Muscle of arm (tissue), 14 donors: ENCODE results near the gene COQ8B. TPM values are rescaled to one million over a fixed set of nuclear protein-coding genes. Genes with fewer than 3 reads are reported as not detected.
A peak's percentile ranks its signal among the peaks of the same experiment; 100 is the strongest.
"Not testable (repeated sequence)": the region's sequence is repeated elsewhere in the genome, so short reads cannot be mapped to it uniquely, and the experiment has no call there.

Source experiments
- DNase-seq: peaks from one replicate; pipeline ENCODE4 v3.0.0-alpha.2; 2013
- long read RNA-seq, 11 donors: transcript quantifications; one replicate each; lab custom pipeline, GENCODE V29; 2026
- polyA plus RNA-seq, 12 donors: library from polyadenylated mRNA; unstranded; fragments of 120-200 nt; gene quantifications; one replicate each; pipeline ENCODE4 v1.2.1, GENCODE V29; 2013; ENCODE audit not compliant: insufficient read length in 12 of 12

Gene COQ8B
- polyA plus RNA-seq = 10 to 100 TPM in 11 of 12 donors, not detected in 1; 14.4 to 33.9 (median 18.4) TPM
- long read RNA-seq, donor 1, partial matches to known transcripts = 13 of 27 reads
- long read RNA-seq, donor 1, other reads (novel, unspliced or antisense) = 12 of 27 reads
- long read RNA-seq, donor 2, partial matches to known transcripts = 0 of 1 reads
- long read RNA-seq, donor 2, other reads (novel, unspliced or antisense) = 0 of 1 reads
- long read RNA-seq, donor 3, partial matches to known transcripts = 0 of 2 reads
- long read RNA-seq, donor 3, other reads (novel, unspliced or antisense) = 0 of 2 reads
- long read RNA-seq, donor 4, partial matches to known transcripts = 0 of 1 reads
- long read RNA-seq, donor 4, other reads (novel, unspliced or antisense) = 0 of 1 reads
- long read RNA-seq, donor 5, partial matches to known transcripts = 18 of 28 reads
- long read RNA-seq, donor 5, other reads (novel, unspliced or antisense) = 10 of 28 reads
- long read RNA-seq, donor 6, partial matches to known transcripts = 0 of 2 reads
- long read RNA-seq, donor 6, other reads (novel, unspliced or antisense) = 0 of 2 reads
- long read RNA-seq, donor 7 = 0 reads
- long read RNA-seq, donor 8, partial matches to known transcripts = 0 of 4 reads
- long read RNA-seq, donor 8, other reads (novel, unspliced or antisense) = 0 of 4 reads
- long read RNA-seq, donor 9 = 0 reads
- long read RNA-seq, donor 10, partial matches to known transcripts = 11 of 15 reads
- long read RNA-seq, donor 10, other reads (novel, unspliced or antisense) = 0 of 15 reads
- long read RNA-seq, donor 11, partial matches to known transcripts = 0 of 2 reads
- long read RNA-seq, donor 11, other reads (novel, unspliced or antisense) = 0 of 2 reads

DNA sequence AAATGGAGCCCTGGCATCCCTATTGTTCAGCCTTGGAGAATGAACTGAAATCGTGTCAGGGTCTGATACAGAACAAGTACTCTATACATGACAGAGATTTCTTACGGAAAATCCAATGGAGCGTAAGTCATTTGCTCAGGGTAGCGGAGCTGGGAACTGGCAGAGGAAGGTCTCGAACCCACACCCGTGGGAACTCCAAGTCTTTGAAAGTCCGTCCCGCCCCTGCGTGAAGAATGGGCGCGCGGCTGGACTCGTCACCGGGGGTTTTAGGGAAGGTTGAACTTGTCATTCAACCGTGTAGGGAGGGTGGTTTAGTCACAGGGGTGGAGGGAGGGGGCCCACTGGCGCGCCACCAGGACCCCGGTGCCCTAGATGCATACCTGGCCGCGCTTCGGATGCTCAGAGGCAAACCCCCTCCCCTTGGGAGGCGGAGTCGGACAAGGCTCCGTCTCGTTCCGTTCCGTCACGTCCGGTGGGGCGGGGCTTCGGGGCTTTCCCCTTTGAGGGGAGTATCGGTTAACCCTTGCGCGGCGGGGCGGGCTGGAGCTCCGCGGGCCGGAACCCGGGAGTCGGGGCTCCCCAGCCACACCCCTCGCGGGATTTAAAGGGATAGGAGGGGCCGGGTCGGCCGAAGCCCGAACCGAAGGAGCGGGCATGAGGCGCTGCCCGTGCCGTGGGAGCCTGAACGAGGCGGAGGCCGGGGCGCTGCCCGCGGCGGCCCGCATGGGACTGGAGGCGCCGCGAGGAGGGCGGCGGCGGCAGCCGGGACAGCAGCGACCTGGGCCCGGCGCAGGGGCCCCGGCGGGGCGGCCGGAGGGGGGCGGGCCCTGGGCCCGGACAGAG lies at the start of gene COQ8B, which contains the start of gene ITPKC:
Gene COQ8B, minus strand, starts transcription at position 405 of the 843 bp plus-strand sequence. CDS start 2,254 bp downstream, outside the sequence.
Gene ITPKC, plus strand, starts transcription at position 631 of the 843 bp plus-strand sequence. Its CDS starts 24 bp downstream, at position 655.
- peak; percentile 99 for DNase-seq

DNA sequence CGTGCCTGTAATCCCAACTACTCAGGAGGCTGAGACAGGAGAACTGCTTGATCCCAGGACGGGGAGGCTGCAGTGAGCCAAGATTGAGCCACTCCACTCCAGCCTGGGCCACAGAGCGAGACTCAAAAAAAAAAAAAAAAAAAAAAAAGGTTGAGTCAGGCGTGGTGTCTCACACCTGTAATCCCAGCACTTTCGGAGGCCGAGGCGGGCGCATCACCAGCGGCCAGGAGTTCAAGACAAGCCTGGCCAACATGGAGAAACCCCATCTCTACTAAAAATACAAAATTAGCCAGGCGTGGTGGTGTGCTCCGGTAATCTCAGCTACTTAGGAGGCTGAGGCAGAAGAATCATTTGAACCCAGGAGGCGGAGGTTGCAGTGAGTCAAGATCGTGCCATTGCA lies 49.7 kb upstream of the COQ8B start:
- DNase-seq = not testable (repeated sequence)

GRCh38 chr19:40763963-40764362 lies 47.3 kb upstream of the COQ8B start:
- no peak for DNase-seq

DNA sequence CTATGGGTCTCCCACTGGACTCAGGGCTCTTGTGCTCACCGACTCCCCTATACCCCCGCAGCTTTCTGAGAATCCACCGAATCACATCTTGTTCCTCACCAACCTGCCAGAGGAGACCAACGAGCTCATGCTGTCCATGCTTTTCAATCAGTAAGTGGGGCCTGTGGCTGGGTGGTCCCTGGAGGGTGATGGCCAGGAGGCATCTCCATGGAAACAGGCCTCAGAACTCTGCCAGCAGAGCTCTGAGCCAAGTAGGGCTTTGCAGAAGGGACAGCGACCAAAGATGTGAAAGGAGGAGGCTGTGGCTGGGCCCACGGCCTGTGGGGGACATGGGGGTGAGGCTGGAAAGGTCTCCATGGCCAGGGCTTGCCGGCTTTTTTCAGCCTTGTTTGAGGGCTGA lies 46.8 kb upstream of the COQ8B start:
- no peak for DNase-seq

DNA sequence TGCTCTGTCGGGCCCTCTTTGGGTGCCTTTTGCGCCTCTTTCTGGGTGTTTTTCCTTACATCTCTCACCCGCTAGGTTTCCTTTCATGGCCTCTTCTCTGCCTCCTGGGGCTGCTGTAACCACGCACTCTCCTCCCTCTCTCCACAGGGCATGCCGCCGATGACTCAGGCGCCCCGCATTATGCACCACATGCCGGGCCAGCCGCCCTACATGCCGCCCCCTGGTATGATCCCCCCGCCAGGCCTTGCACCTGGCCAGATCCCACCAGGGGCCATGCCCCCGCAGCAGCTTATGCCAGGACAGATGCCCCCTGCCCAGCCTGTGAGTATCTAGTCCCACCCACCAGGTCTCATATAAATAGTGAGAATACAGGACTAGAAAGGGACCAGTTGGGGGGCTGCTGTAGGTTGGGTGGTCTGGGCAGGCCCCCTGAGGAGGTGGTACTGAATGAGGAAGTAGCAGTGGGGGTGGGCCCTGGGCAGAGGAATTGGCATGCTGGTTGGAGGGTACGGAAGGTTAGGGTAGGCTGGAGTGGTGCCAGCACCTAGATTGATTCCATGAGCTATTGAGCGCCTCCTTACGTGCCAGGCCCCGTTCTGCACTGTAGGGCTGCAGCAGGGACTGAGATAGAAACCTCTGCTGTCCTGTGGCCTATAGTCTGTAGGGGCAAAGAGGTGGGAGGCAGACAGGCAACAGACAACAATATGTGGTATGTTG lies 46.2 kb upstream of the COQ8B start:
- no peak for DNase-seq

- DNase-seq = no peak
Observed at GRCh38 chr19:40759352-40759751, 42.7 kb upstream of the COQ8B start.

DNA sequence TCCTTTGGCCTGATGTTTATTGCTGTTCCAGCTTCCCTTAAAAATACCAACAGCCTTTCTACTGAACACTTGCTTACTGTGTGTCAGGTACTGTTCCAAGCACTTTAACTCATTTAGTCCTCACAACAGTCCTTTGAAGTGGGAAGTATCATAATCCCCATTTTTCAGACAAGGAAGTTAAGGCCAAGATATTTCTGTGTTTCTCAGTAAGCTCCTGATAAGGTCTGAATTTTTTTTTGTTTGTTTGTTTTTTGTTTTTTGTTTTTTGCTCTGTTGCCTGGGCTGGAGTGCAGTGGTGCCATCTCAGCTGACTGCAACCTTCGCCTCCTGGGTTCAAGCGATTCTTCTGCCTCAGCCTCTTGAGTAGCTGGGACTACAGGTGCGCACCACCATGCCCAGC lies 41.8 kb upstream of the COQ8B start:
- no peak for DNase-seq

- no peak for DNase-seq
Observed at GRCh38 chr19:40756502-40757110, 39.9 kb upstream of the COQ8B start.

GRCh38 chr19:40755791-40756190 lies 39.1 kb upstream of the COQ8B start:
- DNase-seq = no peak

GRCh38 chr19:40755248-40755624 lies 38.5 kb upstream of the COQ8B start:
- DNase-seq = no peak

DNA sequence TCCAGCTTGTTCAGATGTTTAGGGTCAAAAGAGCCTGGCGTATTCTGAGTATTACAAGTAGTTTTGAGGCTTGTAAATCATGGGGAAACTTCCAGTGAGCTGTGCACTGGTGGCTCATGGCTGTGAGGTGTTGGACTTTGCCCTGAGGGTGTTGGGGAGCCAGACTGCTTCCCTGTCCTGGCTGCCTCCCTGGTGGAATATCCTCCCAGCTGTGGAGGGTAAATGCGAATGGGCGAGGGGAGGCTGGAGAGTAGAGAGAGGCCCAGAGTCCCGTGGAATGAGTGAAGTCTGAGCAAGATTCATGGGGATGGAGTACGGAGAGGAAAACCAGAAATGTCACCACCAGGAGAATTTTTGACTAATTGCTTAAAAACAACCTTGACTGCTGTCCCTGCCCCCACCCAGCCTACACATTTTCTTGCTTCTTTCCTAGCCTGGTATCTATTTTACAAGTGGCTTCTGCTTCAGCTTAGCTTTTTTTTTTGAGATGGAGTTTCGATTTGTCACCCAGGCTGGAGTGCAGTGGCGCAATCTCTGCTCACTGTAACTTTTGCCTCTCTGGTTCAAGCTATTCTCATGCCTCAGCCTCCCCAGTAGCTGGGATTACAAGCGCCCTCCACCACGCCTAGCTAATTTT lies 38.0 kb upstream of the COQ8B start:
- DNase-seq = no peak

GRCh38 chr19:40752257-40752781 lies 35.6 kb upstream of the COQ8B start:
- DNase-seq = no peak

DNA sequence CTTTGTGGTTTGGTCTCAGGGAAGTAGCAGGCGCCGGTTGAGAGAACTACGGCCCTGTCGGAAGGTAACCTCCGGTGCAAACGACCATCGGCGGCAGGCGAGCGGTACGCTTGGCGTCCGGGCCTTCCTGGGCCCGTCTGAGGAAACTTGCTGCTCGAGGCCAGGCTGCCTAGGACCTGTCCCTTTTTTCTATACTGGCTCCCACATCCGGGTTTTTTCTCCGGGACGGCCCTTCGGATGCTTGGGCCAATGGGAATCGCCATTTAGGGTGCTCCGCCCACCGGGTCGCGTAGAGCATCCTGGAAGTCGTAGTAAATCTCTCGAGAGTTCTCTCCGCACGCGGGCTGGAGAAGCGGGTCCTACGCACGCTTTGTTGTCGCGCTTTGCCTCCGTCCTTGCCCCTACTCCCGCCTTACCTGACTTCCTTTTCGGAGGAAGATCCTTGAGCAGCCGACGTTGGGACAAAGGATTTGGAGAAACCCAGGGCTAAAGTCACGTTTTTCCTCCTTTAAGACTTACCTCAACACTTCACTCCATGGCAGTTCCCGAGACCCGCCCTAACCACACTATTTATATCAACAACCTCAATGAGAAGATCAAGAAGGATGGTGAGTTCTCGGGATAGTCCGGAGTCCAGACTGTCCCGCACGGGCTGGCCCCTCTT lies 34.3 kb upstream of the COQ8B start, which contains the start of gene SNRPA:
Gene SNRPA, plus strand, starts transcription at position 330 of the 664 bp plus-strand sequence. Its CDS starts 206 bp downstream, at position 536.
- DNase-seq = peak; percentile 99

GRCh38 chr19:40750058-40750873 lies 33.6 kb upstream of the COQ8B start, which contains the start of gene ACTMAP:
Gene ACTMAP, minus strand, starts transcription at chr19:40750477. Its CDS starts 674 bp downstream, at chr19:40749803.
- DNase-seq = peak; percentile 100

DNA sequence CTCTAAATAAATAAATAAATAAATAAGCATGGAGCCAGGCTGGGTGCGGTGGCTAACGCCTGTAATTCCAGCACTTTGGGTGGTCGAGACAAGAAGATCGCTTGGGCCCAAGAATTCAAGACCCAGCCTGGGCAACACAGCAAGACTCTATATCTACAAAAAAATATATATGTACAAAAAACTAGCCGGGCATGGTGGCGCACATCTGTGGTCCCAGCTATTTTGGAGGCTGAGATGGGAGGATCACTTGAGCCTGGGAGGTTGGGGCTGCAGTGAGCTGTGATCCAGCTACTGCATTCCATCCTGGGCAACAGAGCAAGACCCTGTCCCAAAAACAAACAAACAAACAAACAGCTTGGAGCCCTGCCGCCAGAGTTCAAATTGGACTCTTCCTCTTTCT lies 30.9 kb upstream of the COQ8B start:
- DNase-seq = no peak

DNA sequence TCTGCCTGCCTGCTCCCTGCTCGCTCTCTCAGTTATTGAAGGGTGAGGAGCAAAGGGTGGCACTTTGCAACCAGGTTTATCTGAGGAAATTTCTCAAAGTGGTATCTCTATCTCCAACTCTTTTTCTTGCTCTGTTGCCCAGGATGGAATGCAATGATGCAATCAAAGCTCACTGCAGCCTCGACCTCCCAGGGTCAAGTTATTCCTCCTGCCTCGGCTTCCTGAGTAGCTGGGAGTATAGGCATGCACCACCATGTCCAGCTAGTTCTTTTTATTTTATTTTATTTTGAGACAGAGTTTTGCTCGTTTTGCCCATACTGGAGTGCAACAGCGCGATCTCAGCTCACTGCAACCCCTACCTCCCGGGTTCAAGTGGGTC lies 28.7 kb upstream of the COQ8B start:
- DNase-seq = no peak

DNA sequence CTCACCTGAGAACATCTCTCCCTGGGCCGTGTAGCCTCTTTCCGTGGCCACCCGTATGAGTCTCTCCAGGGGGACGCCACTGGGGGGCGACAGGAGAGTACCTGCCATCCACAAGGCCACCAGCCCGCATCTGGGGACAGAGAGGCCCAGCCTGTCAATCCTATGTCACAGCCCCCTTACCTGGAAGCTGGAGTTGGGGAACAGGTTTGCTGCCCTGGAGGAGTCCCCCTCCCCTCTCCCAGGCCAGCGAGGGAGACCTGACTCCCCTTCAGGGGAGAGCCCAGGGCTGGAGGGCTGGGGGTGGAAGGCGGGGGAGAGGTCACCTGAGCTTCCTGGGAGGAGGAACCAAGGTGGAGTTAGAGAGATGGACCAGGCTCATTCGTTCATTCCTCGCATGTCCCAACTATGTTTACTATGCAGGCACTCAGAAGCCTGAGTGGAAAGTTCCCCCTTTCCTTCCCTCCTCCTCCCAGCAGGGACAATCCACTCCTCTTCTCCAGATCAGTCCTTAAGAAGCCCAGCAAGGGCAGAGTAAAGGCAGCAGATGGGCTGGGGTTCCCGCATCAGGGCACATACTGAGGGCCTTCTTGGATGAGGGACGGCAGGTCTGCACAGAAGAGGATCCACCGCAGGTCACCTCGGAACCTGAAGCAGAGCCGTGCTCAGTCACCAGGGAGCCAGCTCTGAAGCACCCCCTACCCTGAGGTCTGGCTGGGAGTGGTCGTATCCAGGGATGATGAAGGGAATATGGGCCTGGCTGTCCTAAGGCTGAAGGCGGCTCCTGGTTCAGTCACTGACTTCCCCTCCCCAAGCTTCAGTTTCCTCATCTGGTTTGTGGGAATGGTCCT lies 28.1 kb upstream of the COQ8B start:
- DNase-seq = no peak
